Activated CD8-positive, alpha-beta memory T cell treated with anti-CD3 and anti-CD28 coated beads, Interleukin-2, amount 50 U/mL, for 48 hours (primary cell): ENCODE results near the gene PHF2.

Experiments
- DNase-seq: peaks from one replicate; pipeline ENCODE4 v3.0.0-alpha.2; 2020

The PHF2 gene

GRCh38 chr9:93682155-93682968, 106.0 kb downstream of the PHF2 start:
- DNase-seq: peak; percentile 87

DNA sequence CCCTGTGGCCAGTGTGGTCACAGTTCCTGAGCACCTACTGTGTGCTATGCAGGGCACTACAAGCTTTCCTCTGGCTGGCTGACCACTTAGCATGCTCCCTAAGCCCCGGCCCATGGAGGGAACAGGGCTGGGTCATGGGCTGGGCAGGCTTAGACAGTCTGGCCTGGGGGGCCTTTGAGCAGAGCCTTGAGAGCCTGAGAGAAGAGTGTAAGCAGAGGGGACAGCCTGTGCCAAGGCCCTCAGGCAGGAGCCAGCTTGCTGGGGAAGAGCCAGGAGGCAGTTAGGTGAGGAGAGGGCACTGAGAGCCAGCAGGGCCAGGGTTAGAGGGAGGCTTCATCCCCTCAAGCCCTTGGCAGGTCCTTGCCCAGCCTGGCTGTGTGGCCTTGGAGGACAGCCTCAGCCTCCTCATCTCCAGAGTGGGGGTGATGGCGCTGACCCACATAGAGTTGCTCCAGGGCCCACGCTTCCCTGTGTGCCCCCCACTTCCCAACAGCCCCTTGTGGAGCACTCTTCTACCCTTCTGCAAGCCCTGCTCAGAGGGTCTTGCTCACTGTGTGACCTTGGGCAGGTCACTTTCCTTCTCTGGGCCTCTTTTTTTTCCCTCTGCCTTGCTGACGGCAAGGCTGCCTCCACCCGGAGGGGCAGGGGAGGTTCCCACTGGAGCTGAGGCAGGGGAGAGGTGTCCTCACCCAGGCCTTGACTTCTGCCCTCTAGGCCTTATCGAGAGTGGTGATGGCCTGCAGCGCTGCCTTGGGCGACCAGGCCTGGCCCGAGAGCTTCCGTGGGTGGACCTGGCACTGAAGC, 107.1 kb downstream of the PHF2 start:
- DNase-seq: no peak

GRCh38 chr9:93684161-93684765, 107.9 kb downstream of the PHF2 start:
- no peak for DNase-seq

DNA sequence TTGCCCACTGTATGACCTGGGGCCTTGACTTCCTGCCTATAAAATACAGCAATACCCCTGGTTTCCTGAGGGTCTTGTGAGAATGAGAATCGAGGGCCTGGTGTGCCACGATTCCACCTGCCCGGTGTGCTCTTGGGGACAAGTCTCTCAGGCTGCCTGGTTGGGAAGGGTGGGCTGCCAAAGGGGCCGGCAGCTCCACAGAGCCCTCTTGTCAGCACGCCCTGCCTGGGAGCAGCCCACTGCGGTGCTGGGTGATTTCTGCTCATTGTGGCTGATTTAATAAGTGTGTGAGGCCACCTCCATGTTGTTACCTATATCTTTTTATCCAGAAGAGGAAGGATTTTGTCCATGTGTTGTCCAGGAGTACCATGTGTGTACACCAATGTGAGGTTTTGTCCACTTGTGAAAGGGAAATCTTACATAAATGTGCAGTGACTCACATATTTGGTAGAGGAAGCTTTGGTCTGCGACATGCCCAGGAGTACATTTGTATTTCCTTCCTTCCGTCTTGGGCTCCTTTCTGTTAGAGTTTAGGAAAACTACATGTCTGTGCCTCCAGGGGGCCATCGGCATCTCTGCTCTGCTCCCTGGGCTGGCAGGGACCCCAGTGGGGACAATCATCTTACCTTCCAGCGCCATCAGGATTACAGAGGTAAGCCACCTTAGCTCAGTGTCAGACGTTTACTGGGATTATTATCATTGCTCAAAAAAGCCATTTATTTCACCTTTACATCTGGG, 108.6 kb downstream of the PHF2 start:
- DNase-seq: no peak

DNA sequence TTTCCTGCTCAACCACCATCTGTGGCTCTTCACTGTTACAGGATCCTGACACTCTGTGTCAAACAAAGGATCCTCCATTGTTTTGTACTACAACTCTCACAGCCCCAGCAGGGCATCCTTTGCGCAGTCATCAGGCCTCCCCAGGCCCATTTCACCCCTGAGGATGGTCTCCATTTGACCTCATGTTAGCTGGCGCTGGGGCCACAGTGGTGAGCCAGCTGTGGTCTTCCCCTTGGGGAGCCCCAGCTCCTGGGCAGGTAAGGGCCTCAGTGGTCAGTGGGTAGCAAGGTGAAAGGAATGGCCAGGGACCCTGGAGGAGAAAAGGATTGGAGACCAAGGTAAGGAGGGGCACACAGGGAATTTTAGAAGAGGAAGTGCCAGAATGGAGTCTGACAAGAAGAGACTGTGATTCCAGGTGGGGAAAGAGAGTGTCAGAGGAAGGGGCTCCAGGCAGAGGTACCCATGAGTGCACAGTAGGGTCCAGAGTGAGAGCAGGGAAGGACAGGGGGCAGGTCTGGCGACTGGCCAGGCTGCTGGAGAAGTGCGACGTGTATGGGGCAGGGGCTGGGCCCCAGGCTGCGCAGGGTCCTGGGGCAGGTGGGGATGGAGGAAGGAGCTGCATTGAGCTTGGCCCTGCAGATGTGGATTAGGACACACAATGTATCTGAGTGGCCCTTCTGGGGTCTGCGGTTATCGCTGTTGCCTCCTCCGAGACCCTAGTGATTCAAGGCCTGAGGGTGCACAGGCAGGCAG, 109.9 kb downstream of the PHF2 start:
- DNase-seq: no peak

DNA sequence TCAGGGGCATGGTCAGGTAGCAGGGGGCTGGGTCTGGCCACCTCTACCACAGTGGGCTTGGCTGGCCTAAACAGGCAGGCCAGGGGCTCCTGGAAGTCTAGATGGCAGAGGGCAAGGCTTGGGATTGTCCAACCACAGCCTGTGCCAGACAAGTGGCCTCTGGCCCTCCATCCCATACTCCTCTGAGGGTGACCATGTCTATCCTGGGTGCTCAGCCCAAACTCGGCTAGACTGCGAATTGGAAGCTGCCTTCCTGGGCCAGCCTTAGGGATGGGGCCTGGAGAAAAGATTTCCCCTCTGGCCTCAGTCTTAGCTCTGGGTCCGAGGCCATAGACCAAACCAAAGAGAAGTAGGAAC, 110.5 kb downstream of the PHF2 start:
- peak; percentile 39 for DNase-seq

DNA sequence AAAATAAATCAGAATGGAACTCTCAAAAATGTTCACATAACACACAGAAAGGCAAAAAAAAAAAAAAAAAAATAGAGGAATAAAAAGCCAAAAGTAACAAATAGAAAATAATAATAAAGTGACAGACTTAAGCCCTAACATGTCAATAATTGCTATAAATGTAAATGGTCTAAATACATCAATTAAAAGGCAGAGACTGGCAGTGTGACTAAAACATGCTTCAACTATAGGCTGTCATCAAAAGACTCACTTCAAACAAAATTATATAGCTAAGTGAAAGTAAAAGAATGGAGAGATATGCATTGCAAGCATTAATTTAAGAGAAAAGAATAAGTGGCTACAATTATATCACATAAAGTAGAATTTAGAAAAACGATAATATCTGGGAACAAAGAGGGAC, 114.2 kb downstream of the PHF2 start:
- no peak for DNase-seq

- no peak for DNase-seq
Observed at GRCh38 chr9:93693129-93693528, 116.7 kb downstream of the PHF2 start.

DNA sequence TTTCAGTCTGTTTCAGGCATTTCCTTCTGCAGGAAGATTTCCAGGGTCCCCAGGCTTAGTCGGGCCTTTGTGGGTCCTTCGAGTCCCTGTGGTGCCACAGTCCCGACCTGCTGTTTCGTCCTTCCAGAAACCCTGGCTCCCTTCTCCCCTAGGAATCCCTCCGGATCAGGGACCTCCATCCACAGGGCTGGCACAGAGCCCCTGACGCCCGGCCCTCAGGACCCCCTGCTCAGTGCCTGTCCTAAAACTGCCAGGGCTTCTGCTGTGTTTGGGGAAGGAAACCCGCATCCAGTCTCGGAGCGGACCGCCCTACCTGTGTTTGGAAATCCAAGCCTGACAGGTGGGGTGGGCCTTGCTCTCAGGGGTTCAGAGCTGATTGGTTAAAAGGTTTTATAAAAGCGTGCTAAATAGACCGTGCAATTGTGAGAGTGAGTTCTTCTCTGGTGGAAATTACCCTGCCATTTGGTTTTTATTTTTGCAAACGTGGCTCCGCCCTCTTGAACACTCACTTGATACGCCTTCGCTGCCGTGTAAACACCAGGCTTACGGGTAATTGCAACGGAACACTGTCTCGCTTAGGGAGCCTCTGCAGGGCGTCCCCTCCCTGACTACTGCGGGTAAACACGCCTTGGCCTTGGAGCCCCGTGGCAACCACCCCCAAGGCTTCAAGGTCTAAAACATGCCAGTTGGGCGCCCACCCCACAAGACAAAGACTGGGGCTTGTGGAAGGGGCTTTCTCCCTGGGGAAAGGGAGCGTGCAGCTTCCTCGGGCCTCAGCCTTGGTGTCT, 121.2 kb downstream of the PHF2 start:
- DNase-seq: no peak

GRCh38 chr9:93698140-93698908, 121.9 kb downstream of the PHF2 start:
- DNase-seq: no peak

- DNase-seq: no peak
Observed at GRCh38 chr9:93699650-93700049, 123.3 kb downstream of the PHF2 start.

GRCh38 chr9:93701494-93702218, 125.3 kb downstream of the PHF2 start:
- peak; percentile 32 for DNase-seq

DNA sequence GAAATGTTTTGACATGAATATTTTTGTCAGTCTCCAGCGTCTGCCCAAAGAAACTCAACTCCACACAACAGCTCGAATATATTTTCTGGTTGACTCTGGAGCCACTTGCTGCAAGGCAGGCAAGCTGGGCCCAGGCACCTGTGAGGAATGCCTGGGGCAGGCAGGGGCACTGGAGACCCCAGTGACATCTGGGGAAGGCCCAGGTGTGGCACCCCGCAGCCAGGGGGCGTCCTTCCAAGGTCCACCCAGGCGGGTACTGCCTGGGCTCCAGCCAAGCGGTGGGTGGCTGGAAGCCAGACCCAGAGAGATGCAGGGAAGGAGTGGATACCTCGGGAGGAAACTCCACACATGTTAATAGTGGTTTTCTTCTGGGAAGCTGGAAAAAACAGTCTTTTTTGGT, 125.9 kb downstream of the PHF2 start:
- peak; percentile 34 for DNase-seq

GRCh38 chr9:93708289-93708986, 132.1 kb downstream of the PHF2 start:
- no peak for DNase-seq

- DNase-seq: no peak
Observed at GRCh38 chr9:93708987-93709302, 132.6 kb downstream of the PHF2 start.

DNA sequence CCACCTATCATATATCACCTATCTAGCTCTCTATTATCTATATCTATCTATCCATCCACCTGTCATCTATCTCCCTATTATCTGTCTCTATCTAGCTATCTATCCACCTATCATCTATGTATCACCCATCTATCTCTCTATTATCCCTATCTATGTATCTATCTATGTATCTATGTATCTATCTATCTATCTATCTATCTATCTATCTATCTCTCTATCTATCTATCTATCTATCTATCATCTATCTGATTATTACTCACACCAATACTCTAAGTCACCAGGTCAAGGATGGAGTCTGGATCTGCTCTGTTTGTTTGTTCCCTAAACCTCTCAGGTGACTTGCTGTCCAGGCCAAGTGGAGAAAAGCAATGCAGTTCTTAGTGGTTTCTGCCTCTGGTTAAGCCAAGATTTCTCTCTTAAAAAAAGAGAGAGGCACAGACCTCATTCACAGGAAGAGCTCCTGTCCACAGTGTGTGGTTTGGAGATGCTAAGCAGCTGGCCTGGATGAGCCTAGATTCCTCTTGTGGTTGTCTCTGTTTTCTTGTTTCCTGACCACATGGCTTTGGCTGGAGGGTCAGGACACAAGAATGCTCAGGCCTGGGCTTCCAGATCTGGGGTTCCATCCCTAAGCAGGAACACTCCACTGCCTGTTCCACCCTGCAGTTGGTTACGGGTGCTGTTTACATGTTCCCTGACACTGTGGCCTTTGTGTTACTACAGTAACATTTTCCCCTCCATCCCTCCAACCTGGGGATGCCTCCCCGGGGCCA, 133.4 kb downstream of the PHF2 start:
- DNase-seq: no peak

GRCh38 chr9:93710370-93710723, 134.0 kb downstream of the PHF2 start:
- no peak for DNase-seq

GRCh38 chr9:93711002-93711401, 134.6 kb downstream of the PHF2 start:
- DNase-seq: peak; percentile 17

- DNase-seq: no peak
Observed at GRCh38 chr9:93712896-93713295, 136.5 kb downstream of the PHF2 start.
